Small intestine (tissue), 7 donors: ENCODE data around the gene TLR10. TPM values are rescaled to one million over a fixed set of nuclear protein-coding genes. Genes with fewer than 3 reads are reported as not detected.
A peak's percentile ranks its signal among the peaks of the same experiment; 100 is the strongest.

Experiments used
- DNase-seq, 2 donors: peaks; one replicate each; pipeline versions ENCODE4 v3.0.0 to v3.0.0-alpha.2; 2013
- FAIRE-seq: peaks from 2 replicates; lab custom pipeline; 2012; peaks lifted over from hg19 to GRCh38; lab: Jason Lieb, UNC
- H3K27ac ChIP-seq, 3 donors: one replicate each; pipeline ENCODE4 v1.5.1; 2013; ENCODE audit warnings: low read length in 2 of 3, mild to moderate bottlenecking in 2 of 3, control low read depth in 1 of 3, inconsistent platforms in 1 of 3, low read depth in 1 of 3, moderate library complexity in 1 of 3
- H3K27me3 ChIP-seq, 3 donors: one replicate each; pipeline ENCODE4 v1.6.1; 2013; ENCODE audit warnings: low read length in 3 of 3, inconsistent platforms in 1 of 3; ENCODE audit not compliant: control insufficient read depth in 3 of 3, insufficient read depth in 3 of 3
- H3K36me3 ChIP-seq, 3 donors: one replicate each; pipeline ENCODE4 v1.6.1; 2013; ENCODE audit warnings: low read length in 3 of 3, inconsistent platforms in 1 of 3, low read depth in 1 of 3, mild to moderate bottlenecking in 1 of 3, moderate library complexity in 1 of 3; ENCODE audit not compliant: control insufficient read depth in 3 of 3, insufficient read depth in 2 of 3
- H3K4me1 ChIP-seq, 3 donors: one replicate each; pipeline ENCODE4 v1.6.1; 2013; ENCODE audit warnings: low read length in 2 of 3, inconsistent platforms in 1 of 3, low read depth in 1 of 3, mild to moderate bottlenecking in 1 of 3, moderate library complexity in 1 of 3; ENCODE audit not compliant: control insufficient read depth in 3 of 3, insufficient read depth in 2 of 3
- H3K4me3 ChIP-seq, 3 donors: one replicate each; pipeline ENCODE4 v1.5.1; 2013; ENCODE audit warnings: low read length in 3 of 3, control low read depth in 1 of 3, inconsistent platforms in 1 of 3, low read depth in 1 of 3, mild to moderate bottlenecking in 1 of 3, moderate library complexity in 1 of 3
- H3K9me3 ChIP-seq, 2 donors: one replicate each; pipeline ENCODE4 v1.6.1; 2013; ENCODE audit warnings: low read depth in 1 of 2, low read length in 1 of 2; ENCODE audit not compliant: control insufficient read depth in 2 of 2, insufficient read depth in 1 of 2
- WGBS, 3 donors: extraction: QIAGEN DNeasy Blood & Tissue Kit; methylation state at CpG; one replicate each; pipeline ENCODE4 v1.1.7; 2013; 5-methylcytosine and 5-hydroxymethylcytosine counted together
- polyA plus RNA-seq, 4 donors: library from polyadenylated mRNA; stranded (reverse) in 3 of 4; unstranded in 1 of 4; fragments of 200-250 nt in 3 of 4; fragments of 120-200 nt in 1 of 4; gene quantifications; one replicate each; pipeline versions ENCODE4 v1.2.1 to v1.2.3, GENCODE V29; 2013
- donor health status: healthy with polysubstance abuse.
- donor health status: control.
- donor health status: control.
- donor health status: Bipolar disorder and iron deficiency.
- donor health status: healthy.

TLR10 gene
- polyA plus RNA-seq, 4 donors: 0.22 to 1.7 (median 0.52) TPM; not detected in 1

- H3K9me3 ChIP-seq: peaks cover 0 to 2% of the 10 kb centered on the region in 2 donors
- 5 to 47% (median 23%) methylated on average over 4 of the region's 4 CpGs for WGBS, 3 donors
- no peaks in the 10 kb centered on the region for H3K27me3 ChIP-seq
- H3K36me3 ChIP-seq: no peaks in the 10 kb centered on the region
- peaks cover 3 to 23% (median 8%) of the 10 kb centered on the region in 3 donors for H3K4me1 ChIP-seq
- DNase-seq (peak; percentile 73 to 97), FAIRE-seq (no peak)
- H3K4me3 ChIP-seq: no peak overlapping the region
- H3K27ac ChIP-seq: peak overlapping the region; percentile 49 to 93 (median 77)
Measured at GRCh38 chr4:38728631-38729141, 54.1 kb downstream of the TLR10 start.

- no peak for DNase-seq
- no peaks in the 10 kb centered on the region for H3K36me3 ChIP-seq
- no peak overlapping the region for H3K27ac ChIP-seq
- no peaks in the 10 kb centered on the region for H3K27me3 ChIP-seq
- H3K4me3 ChIP-seq: no peak overlapping the region
- 79 to 82% (median 80%) methylated on average over 3 of the region's 3 CpGs for WGBS, 3 donors
- no peaks in the 10 kb centered on the region for H3K9me3 ChIP-seq
- FAIRE-seq: no peak
- peaks cover 3 to 13% (median 3%) of the 10 kb centered on the region in 3 donors for H3K4me1 ChIP-seq
Measured at GRCh38 chr4:38724475-38724808, 58.3 kb downstream of the TLR10 start.

- FAIRE-seq: no peak
- H3K27ac ChIP-seq: no peak overlapping the region
Measured at GRCh38 chr4:38723726-38724474, 58.9 kb downstream of the TLR10 start.

GRCh38 chr4:38723114-38723513 lies 59.7 kb downstream of the TLR10 start:
- Histone ChIP-seq H3K27me3 (no peaks in the 10 kb centered on the region), H3K27ac (no peak overlapping the region), H3K36me3 (no peaks in the 10 kb centered on the region), H3K4me3 (no peak overlapping the region), H3K9me3 (no peaks in the 10 kb centered on the region), H3K4me1 (peaks cover 0 to 2% (median under 1%) of the 10 kb centered on the region in 3 donors)
- no peak for FAIRE-seq
- 90 to 95% (median 90%) methylated on average over 4 of the region's 4 CpGs for WGBS, 3 donors
- DNase-seq: no peak

More at GRCh38 chr4:38723726-38724474, 58.9 kb downstream of the TLR10 start:
- Histone ChIP-seq H3K9me3 (no peaks in the 10 kb centered on the region), H3K4me1 (peaks cover 3 to 10% (median 3%) of the 10 kb centered on the region in 3 donors), H3K36me3 (no peaks in the 10 kb centered on the region), H3K27me3 (no peaks in the 10 kb centered on the region), H3K4me3 (no peak overlapping the region)
- 82 to 86% (median 84%) methylated on average over 7 of the region's 7 CpGs for WGBS, 3 donors
- peak; percentile 8 to 67 for DNase-seq

Other genes with a start within 250 kb of the TLR10 start
- gene KLF3, start 118.8 kb downstream of the TLR10 start, polyA plus RNA-seq: 10 to 100 TPM; 32.0 to 91.0 (median 34.5) TPM
- gene TLR1, start 21.8 kb upstream of the TLR10 start, polyA plus RNA-seq: 1 to 10 TPM in 3 of 4 donors, under 1 TPM in 1; 0.54 to 4.6 (median 1.8) TPM
- 1 to 10 TPM in 1 of 4 donors, under 1 TPM in 3; under 0.01 to 1.3 (median 0.37) TPM for gene TLR6, start 73.8 kb upstream of the TLR10 start, polyA plus RNA-seq
- 10 to 100 TPM; 11.3 to 34.6 (median 25.2) TPM for gene FAM114A1, start 84.8 kb upstream of the TLR10 start, polyA plus RNA-seq
- gene TMEM156, start 249.4 kb upstream of the TLR10 start, polyA plus RNA-seq: 1 to 10 TPM in 3 of 4 donors, not detected in 1; 1.2 to 2.2 (median 1.4) TPM